OCI-LY1 (cell line): ENCODE data around the gene EVC2.

Experiments used
- H2AFZ ChIP-seq: fragments of 200-600 bp; sonication (generic), shearing (Covaris generic); 2 replicates; pipeline ENCODE4 v1.6.0; 2014; ENCODE audit warnings: antibody characterized with exemption, mild to moderate bottlenecking, low read length
- H3F3A ChIP-seq: fragments of 200-600 bp; sonication (generic), shearing (Covaris generic); 2 replicates; pipeline ENCODE4 v1.6.0; 2014; ENCODE audit warnings: mild to moderate bottlenecking, antibody characterized with exemption, low read length, moderate library complexity; ENCODE audit not compliant: insufficient read depth
- H3K27ac ChIP-seq: fragments of 200-600 bp; sonication (generic); 2 replicates; pipeline ENCODE4 v1.5.1; 2014; ENCODE audit warnings: low read length, mixed run types, mild to moderate bottlenecking, low read depth; ENCODE audit not compliant: poor library complexity, severe bottlenecking
- H3K27me3 ChIP-seq: fragments of 200-600 bp; sonication (generic); 2 replicates; pipeline ENCODE4 v1.6.0; 2014; ENCODE audit warnings: antibody characterized with exemption, mild to moderate bottlenecking, low read length, moderate library complexity; ENCODE audit not compliant: insufficient read depth
- H3K36me3 ChIP-seq: fragments of 200-600 bp; sonication (generic); 2 replicates; pipeline ENCODE4 v1.6.1; 2014; ENCODE audit warnings: mild to moderate bottlenecking, antibody characterized with exemption, low read length, moderate library complexity, mixed read lengths; ENCODE audit not compliant: insufficient read depth
- H3K4me1 ChIP-seq: fragments of 200-600 bp; sonication (generic); 2 replicates; pipeline ENCODE4 v1.5.1; 2014; ENCODE audit warnings: mild to moderate bottlenecking, low read length, moderate library complexity; ENCODE audit not compliant: insufficient read depth, severe bottlenecking
- H3K4me2 ChIP-seq: fragments of 200-600 bp; sonication (generic), shearing (Covaris generic); 2 replicates; pipeline ENCODE4 v1.6.1; 2014; ENCODE audit warnings: low read length
- H3K4me3 ChIP-seq: fragments of 200-600 bp; sonication (generic); 2 replicates; pipeline ENCODE4 v1.5.1; 2014; ENCODE audit warnings: low read length, low read depth, mild to moderate bottlenecking, mixed read lengths; ENCODE audit not compliant: poor library complexity, severe bottlenecking
- H3K79me2 ChIP-seq: fragments of 200-600 bp; shearing (Covaris generic); 2 replicates; pipeline ENCODE4 v1.6.1; 2016; ENCODE audit warnings: mixed run types, low read length, mixed read lengths; ENCODE audit not compliant: insufficient read depth
- H3K9ac ChIP-seq: fragments of 200-600 bp; sonication (generic), shearing (Covaris generic); 2 replicates; pipeline ENCODE4 v1.6.1; 2014; ENCODE audit warnings: mild to moderate bottlenecking, low read length, mixed read lengths
- H3K9me2 ChIP-seq: fragments of 200-600 bp; sonication (generic), shearing (Covaris generic); 2 replicates; pipeline ENCODE4 v1.6.1; 2014; ENCODE audit warnings: low read depth, mild to moderate bottlenecking, low read length, mixed read lengths
- H3K9me3 ChIP-seq: fragments of 200-600 bp; shearing (Covaris generic); 2 replicates; pipeline ENCODE4 v1.6.1; 2014; ENCODE audit warnings: low read length, mixed read lengths
- H4K20me1 ChIP-seq: fragments of 200-600 bp; sonication (generic), shearing (Covaris generic); 2 replicates; pipeline ENCODE4 v1.6.0; 2016; ENCODE audit warnings: mild to moderate bottlenecking, low read length; ENCODE audit not compliant: insufficient read depth
- EZH2 ChIP-seq: fragments of 200-600 bp; sonication (generic), shearing (Covaris generic); IDR thresholded peaks from 2 replicates; pipeline ENCODE4 v1.8.0; 2017; ENCODE audit warnings: borderline replicate concordance, mixed run types, mild to moderate bottlenecking, antibody characterized with exemption, low read length, moderate library complexity, mixed read lengths
- TF ChIP-seq, protein P1 (sequence below): fragments of 200-600 bp; sonication (generic), shearing (Covaris generic); IDR thresholded peaks from 2 replicates; pipeline ENCODE4 v1.5.1; 2017; ENCODE audit warnings: mild to moderate bottlenecking, antibody characterized with exemption, low read length, moderate library complexity, mixed read lengths

Gene EVC2

DNA sequence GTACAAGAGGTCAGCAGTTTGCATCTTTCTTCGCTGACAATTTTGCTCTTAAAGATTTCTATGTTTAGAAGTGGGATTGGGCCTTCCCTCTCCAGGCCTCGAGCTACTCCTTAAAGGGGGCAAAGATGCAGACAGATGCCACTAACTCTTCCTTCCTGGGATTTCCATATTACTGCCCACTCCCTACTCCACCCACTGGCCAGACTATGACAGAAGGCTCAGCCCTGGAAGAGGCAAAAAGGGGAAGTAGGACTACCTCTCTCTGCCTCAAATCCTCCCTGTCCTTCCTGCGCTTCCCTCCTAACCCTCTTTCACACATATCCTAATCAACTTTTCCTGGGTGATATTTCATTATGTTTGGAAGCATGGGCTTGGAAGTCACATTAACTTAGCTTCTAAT lies 58.3 kb downstream of the EVC2 start:
- Histone ChIP-seq H3K36me3 (peaks cover 26% of the 10 kb centered on the region; the same call in 1 of the 2 replicates), H2AFZ (no peak overlapping the region), H3K9me3 (no peaks in the 10 kb centered on the region), H3K27ac (no peak overlapping the region), H3K4me2 (no peak overlapping the region), H3K4me1 (no peaks in the 10 kb centered on the region), H3K9me2 (no peaks in the 10 kb centered on the region), H3K79me2 (no peaks in the 10 kb centered on the region), H3K4me3 (no peak overlapping the region), H3K9ac (no peak overlapping the region), H3K27me3 (no peaks in the 10 kb centered on the region), H3F3A (no peaks in the 10 kb centered on the region), H4K20me1 (no peaks in the 10 kb centered on the region)
- TF ChIP-seq EZH2, result no peak
- TF ChIP-seq, protein P1, sequence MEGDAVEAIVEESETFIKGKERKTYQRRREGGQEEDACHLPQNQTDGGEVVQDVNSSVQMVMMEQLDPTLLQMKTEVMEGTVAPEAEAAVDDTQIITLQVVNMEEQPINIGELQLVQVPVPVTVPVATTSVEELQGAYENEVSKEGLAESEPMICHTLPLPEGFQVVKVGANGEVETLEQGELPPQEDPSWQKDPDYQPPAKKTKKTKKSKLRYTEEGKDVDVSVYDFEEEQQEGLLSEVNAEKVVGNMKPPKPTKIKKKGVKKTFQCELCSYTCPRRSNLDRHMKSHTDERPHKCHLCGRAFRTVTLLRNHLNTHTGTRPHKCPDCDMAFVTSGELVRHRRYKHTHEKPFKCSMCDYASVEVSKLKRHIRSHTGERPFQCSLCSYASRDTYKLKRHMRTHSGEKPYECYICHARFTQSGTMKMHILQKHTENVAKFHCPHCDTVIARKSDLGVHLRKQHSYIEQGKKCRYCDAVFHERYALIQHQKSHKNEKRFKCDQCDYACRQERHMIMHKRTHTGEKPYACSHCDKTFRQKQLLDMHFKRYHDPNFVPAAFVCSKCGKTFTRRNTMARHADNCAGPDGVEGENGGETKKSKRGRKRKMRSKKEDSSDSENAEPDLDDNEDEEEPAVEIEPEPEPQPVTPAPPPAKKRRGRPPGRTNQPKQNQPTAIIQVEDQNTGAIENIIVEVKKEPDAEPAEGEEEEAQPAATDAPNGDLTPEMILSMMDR, result no peak

DNA sequence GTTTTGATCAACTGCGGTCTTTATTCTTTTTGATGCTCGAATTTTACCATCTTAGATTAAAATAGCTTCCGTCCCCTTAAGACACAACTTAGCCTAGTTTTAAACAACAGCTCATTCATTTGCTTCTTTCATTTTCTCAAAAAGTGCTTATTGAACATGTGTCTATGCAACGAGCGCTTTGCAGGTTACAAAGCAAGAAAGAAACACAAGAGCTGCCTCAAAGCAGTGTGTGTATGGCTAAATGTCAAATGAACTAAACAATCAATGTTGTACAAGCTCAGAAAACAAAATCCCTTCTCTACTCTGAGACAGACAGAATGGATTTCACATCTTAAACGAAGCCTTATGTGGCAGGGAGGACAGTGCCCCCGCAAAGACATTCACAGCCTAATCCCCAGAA lies 61.0 kb downstream of the EVC2 start:
- TF ChIP-seq EZH2, result no peak
- TF ChIP-seq, protein P1, result no peak
- Histone ChIP-seq H2AFZ (no peak overlapping the region), H3K79me2 (no peaks in the 10 kb centered on the region), H3K9ac (no peak overlapping the region), H3K9me3 (no peaks in the 10 kb centered on the region), H3K36me3 (peaks cover 17% of the 10 kb centered on the region; the same call in 1 of the 2 replicates), H3K27ac (no peak overlapping the region), H4K20me1 (no peaks in the 10 kb centered on the region), H3K27me3 (no peaks in the 10 kb centered on the region), H3K4me1 (no peaks in the 10 kb centered on the region), H3K4me2 (no peak overlapping the region), H3F3A (no peaks in the 10 kb centered on the region), H3K4me3 (no peak overlapping the region), H3K9me2 (no peaks in the 10 kb centered on the region)

DNA sequence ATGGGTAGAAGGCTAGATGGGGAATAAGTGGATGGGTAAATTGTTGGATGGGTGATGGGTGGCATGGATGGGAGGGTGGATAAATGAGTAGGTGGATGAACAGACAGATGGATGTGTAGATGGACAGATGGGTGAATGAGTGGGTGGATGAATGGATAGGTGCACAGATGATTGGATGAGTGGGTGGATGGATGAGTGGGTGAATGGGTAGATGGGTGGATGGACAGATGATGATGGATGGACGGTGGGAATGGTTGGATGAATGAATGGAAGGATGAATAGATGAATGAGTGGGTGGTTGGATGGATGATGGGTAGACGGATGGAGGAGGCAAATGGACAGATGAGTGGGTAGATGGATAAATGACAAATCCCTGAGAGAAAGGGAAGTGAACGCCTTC lies 68.3 kb downstream of the EVC2 start:
- no peaks in the 10 kb centered on the region for H3K9me3 ChIP-seq
- no peaks in the 10 kb centered on the region for H3K4me1 ChIP-seq
- peaks cover 16% of the 10 kb centered on the region for H3K36me3 ChIP-seq
- no peak overlapping the region for H2AFZ ChIP-seq
- H3K4me3 ChIP-seq, result no peak overlapping the region
- no peak overlapping the region for H3K4me2 ChIP-seq
- no peaks in the 10 kb centered on the region for H3K27me3 ChIP-seq
- no peaks in the 10 kb centered on the region for H3K79me2 ChIP-seq
- no peaks in the 10 kb centered on the region for H3K9me2 ChIP-seq
- H3K27ac ChIP-seq, result no peak overlapping the region
- H3F3A ChIP-seq, result no peaks in the 10 kb centered on the region
- TF ChIP-seq, protein P1, result no peak
- TF ChIP-seq EZH2, result no peak
- H4K20me1 ChIP-seq, result no peaks in the 10 kb centered on the region
- no peak overlapping the region for H3K9ac ChIP-seq
